BE2C (cell line): ENCODE data around the gene KIF9.
A peak's percentile ranks its signal among the peaks of the same experiment; 100 is the strongest.
"Not testable (repeated sequence)": the region's sequence is repeated elsewhere in the genome, so short reads cannot be mapped to it uniquely, and the experiment has no call there.

Experiments used
- DNase-seq: peaks from one replicate; pipeline ENCODE4 v3.0.0-alpha.2; 2020
- H3K27me3 ChIP-seq: fragments of 250-450 bp; sonication (Bioruptor Pico); 2 replicates; pipeline ENCODE4 v1.5.1; 2020; ENCODE audit warnings: mild to moderate bottlenecking
- H3K36me3 ChIP-seq: fragments of 250-450 bp; sonication (Bioruptor Pico); 2 replicates; pipeline ENCODE4 v1.5.1; 2020; ENCODE audit warnings: mild to moderate bottlenecking
- H3K4me1 ChIP-seq: fragments of 250-450 bp; sonication (Bioruptor Pico); 2 replicates; pipeline ENCODE4 v1.5.1; 2020
- H3K4me3 ChIP-seq: 2 replicates; pipeline ENCODE4 v1.5.1; 2011; ENCODE audit warnings: low read depth, low read length
- H3K9me3 ChIP-seq: fragments of 250-450 bp; sonication (Bioruptor Pico); 2 replicates; pipeline ENCODE4 v1.5.1; 2020
- CTCF ChIP-seq: IDR thresholded peaks from 2 replicates; pipeline ENCODE4 v1.5.1; 2012; ENCODE audit warnings: mild to moderate bottlenecking, low read depth, low read length

KIF9 gene

GRCh38 chr3:47259114-47259513 is 23.5 kb downstream of the KIF9 start:
- no peaks in the 10 kb centered on the region for H3K27me3 ChIP-seq
- H3K36me3 ChIP-seq, result no peaks in the 10 kb centered on the region
- TF ChIP-seq CTCF, result no peak
- no peaks in the 10 kb centered on the region for H3K4me1 ChIP-seq
- DNase-seq, result no peak
- H3K9me3 ChIP-seq, result no peaks in the 10 kb centered on the region
- H3K4me3 ChIP-seq, result no peak overlapping the region

- not testable (repeated sequence) for DNase-seq, H3K9me3 ChIP-seq, H3K4me1 ChIP-seq, H3K36me3 ChIP-seq, H3K4me3 ChIP-seq, H3K27me3 ChIP-seq
Observed at GRCh38 chr3:47256331-47256730, 26.3 kb downstream of the KIF9 start.

GRCh38 chr3:47251689-47252088 is 30.9 kb downstream of the KIF9 start:
- no peaks in the 10 kb centered on the region for H3K4me1 ChIP-seq
- no peak overlapping the region for H3K4me3 ChIP-seq
- no peak for TF ChIP-seq CTCF
- H3K36me3 ChIP-seq, result no peaks in the 10 kb centered on the region
- no peaks in the 10 kb centered on the region for H3K9me3 ChIP-seq
- no peaks in the 10 kb centered on the region for H3K27me3 ChIP-seq
- DNase-seq, result no peak

- not testable (repeated sequence) for H3K4me3 ChIP-seq, DNase-seq, H3K9me3 ChIP-seq, H3K27me3 ChIP-seq, H3K4me1 ChIP-seq, H3K36me3 ChIP-seq
Observed at GRCh38 chr3:47251085-47251484, 31.5 kb downstream of the KIF9 start.

- Histone ChIP-seq H3K27me3 (no peaks in the 10 kb centered on the region), H3K4me3 (no peak overlapping the region), H3K4me1 (no peaks in the 10 kb centered on the region), H3K36me3 (no peaks in the 10 kb centered on the region), H3K9me3 (no peaks in the 10 kb centered on the region)
- TF ChIP-seq CTCF, result peak; percentile 55
- DNase-seq, result peak; percentile 28
Observed at GRCh38 chr3:47250309-47251060, 32.1 kb downstream of the KIF9 start.

- Histone ChIP-seq H3K4me3 (no peak overlapping the region), H3K27me3 (no peaks in the 10 kb centered on the region), H3K9me3 (no peaks in the 10 kb centered on the region), H3K4me1 (no peaks in the 10 kb centered on the region), H3K36me3 (no peaks in the 10 kb centered on the region)
- DNase-seq, result no peak
- no peak for TF ChIP-seq CTCF
Observed at GRCh38 chr3:47247131-47248064, 35.2 kb downstream of the KIF9 start.

- DNase-seq, result no peak
- H3K4me1 ChIP-seq, result no peaks in the 10 kb centered on the region
- no peak for TF ChIP-seq CTCF
- no peaks in the 10 kb centered on the region for H3K36me3 ChIP-seq
- H3K4me3 ChIP-seq, result no peak overlapping the region
- H3K9me3 ChIP-seq, result no peaks in the 10 kb centered on the region
- H3K27me3 ChIP-seq, result no peaks in the 10 kb centered on the region
Observed at GRCh38 chr3:47245271-47245670, 37.3 kb downstream of the KIF9 start.
